Stomach smooth muscle (tissue), 2 donors: ENCODE measurements around the gene WNT10A.

ENCODE experiments used
- H3K27ac ChIP-seq: one replicate; pipeline ENCODE4 v1.7.0; 2013; ENCODE audit warnings: mild to moderate bottlenecking, low read length, inconsistent platforms
- H3K27me3 ChIP-seq, 2 donors: one replicate each; pipeline ENCODE4 v1.7.0; 2013; ENCODE audit warnings: low read length in 2 of 2; ENCODE audit not compliant: insufficient read depth in 2 of 2, control insufficient read depth in 1 of 2
- H3K36me3 ChIP-seq, 2 donors: one replicate each; pipeline ENCODE4 v1.7.0; 2013; ENCODE audit warnings: low read length in 2 of 2; ENCODE audit not compliant: control insufficient read depth in 2 of 2, insufficient read depth in 2 of 2
- H3K4me1 ChIP-seq: one replicate; pipeline ENCODE4 v1.7.0; 2013; ENCODE audit warnings: low read length; ENCODE audit not compliant: control insufficient read depth, insufficient read depth
- H3K4me3 ChIP-seq, 2 donors: one replicate each; pipeline ENCODE4 v1.7.0; 2013; ENCODE audit warnings: low read length in 2 of 2
- H3K9ac ChIP-seq, 2 donors: one replicate each; pipeline ENCODE4 v1.7.0; 2013; ENCODE audit warnings: low read length in 2 of 2, mild to moderate bottlenecking in 1 of 2
- H3K9me3 ChIP-seq, 2 donors: one replicate each; pipeline ENCODE4 v1.7.0; 2013; ENCODE audit warnings: low read length in 2 of 2; ENCODE audit not compliant: control insufficient read depth in 2 of 2
- donor health status: healthy.
- donor health status: Pancreatic carcinoma.

WNT10A gene

GRCh38 chr2:218894151-218894879, 13.7 kb downstream of the WNT10A start:
- no peak overlapping the region for H3K9ac ChIP-seq
- H3K27ac ChIP-seq: no peak overlapping the region
- no peak overlapping the region for H3K4me3 ChIP-seq
- no peaks in the 10 kb centered on the region for H3K36me3 ChIP-seq
- peaks cover 37% of the 10 kb centered on the region for H3K4me1 ChIP-seq
- peaks cover 60 to 63% of the 10 kb centered on the region in 2 donors for H3K27me3 ChIP-seq
- no peaks in the 10 kb centered on the region for H3K9me3 ChIP-seq

- Histone ChIP-seq H3K27ac (no peak overlapping the region), H3K4me3 (no peak overlapping the region), H3K9ac (no peak overlapping the region), H3K9me3 (no peaks in the 10 kb centered on the region), H3K36me3 (no peaks in the 10 kb centered on the region), H3K27me3 (peaks cover 64 to 66% of the 10 kb centered on the region in 2 donors), H3K4me1 (peaks cover 37% of the 10 kb centered on the region)
Measured at GRCh38 chr2:218894880-218895157, 14.2 kb downstream of the WNT10A start.

- H3K36me3 ChIP-seq: no peaks in the 10 kb centered on the region
- H3K27me3 ChIP-seq: peaks cover 64 to 67% of the 10 kb centered on the region in 2 donors
- H3K27ac ChIP-seq: no peak overlapping the region
- H3K4me1 ChIP-seq: peaks cover 37% of the 10 kb centered on the region
- H3K9me3 ChIP-seq: no peaks in the 10 kb centered on the region
- no peak overlapping the region for H3K4me3 ChIP-seq
- no peak overlapping the region for H3K9ac ChIP-seq
Measured at GRCh38 chr2:218895326-218895725, 14.7 kb downstream of the WNT10A start.

- H3K27me3 ChIP-seq: peaks cover 65 to 70% of the 10 kb centered on the region in 2 donors
- H3K27ac ChIP-seq: no peak overlapping the region
- no peak overlapping the region for H3K9ac ChIP-seq
- H3K36me3 ChIP-seq: no peaks in the 10 kb centered on the region
- no peaks in the 10 kb centered on the region for H3K9me3 ChIP-seq
- no peak overlapping the region for H3K4me3 ChIP-seq
- peaks cover 37% of the 10 kb centered on the region for H3K4me1 ChIP-seq
Measured at GRCh38 chr2:218895759-218896500, 15.3 kb downstream of the WNT10A start.

GRCh38 chr2:218896501-218897393, 16.1 kb downstream of the WNT10A start:
- Histone ChIP-seq H3K27me3 (peaks cover 65 to 75% of the 10 kb centered on the region in 2 donors), H3K27ac (no peak overlapping the region), H3K9me3 (no peaks in the 10 kb centered on the region), H3K36me3 (no peaks in the 10 kb centered on the region), H3K9ac (no peak overlapping the region), H3K4me3 (peak overlapping the region in 1 of 2 donors; percentile 15), H3K4me1 (peaks cover 37% of the 10 kb centered on the region)

GRCh38 chr2:218897394-218898108, 16.9 kb downstream of the WNT10A start:
- Histone ChIP-seq H3K9me3 (no peaks in the 10 kb centered on the region), H3K27ac (no peak overlapping the region), H3K4me1 (peaks cover 34% of the 10 kb centered on the region), H3K9ac (no peak overlapping the region), H3K27me3 (peaks cover 70 to 80% of the 10 kb centered on the region in 2 donors), H3K36me3 (no peaks in the 10 kb centered on the region), H3K4me3 (no peak overlapping the region)

DNA sequence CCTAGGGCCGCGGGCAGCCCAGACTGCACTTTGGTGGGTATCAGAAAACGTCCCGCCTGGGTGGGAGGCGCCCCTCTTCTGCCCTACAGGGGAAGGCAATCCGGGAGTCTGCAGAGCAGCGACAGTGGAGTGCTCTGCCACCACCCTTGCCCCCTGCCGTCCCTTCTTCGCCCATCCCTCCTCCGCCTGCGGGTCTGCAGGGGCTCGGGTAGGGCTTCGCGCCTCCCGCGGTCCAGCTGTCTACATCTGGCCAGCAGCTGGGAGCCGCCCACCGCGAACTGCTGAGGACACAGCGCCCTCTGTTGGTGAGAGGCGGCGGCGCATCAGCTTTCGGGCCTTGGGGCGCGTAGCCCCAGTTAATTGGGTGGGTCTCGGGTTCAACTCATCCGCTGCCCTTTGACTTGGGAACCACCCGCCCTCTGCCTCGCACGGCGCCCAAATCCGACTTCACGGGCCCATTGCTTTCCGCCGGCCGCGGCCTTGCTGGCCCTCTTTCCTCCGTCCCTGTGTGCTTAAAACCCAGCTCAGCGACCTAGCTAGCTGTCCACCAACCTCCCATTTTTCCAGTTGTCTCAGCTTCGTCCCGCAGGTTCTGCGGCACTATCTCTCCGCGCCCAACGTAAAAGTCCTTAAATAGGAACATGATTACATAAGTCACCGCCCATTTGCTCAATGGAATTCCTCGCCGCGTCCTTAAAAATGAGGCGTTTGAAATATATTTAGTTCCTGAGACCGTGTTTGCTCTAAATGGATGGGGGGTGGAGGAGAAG, 17.6 kb downstream of the WNT10A start:
- Histone ChIP-seq H3K36me3 (no peaks in the 10 kb centered on the region), H3K9me3 (no peaks in the 10 kb centered on the region), H3K4me1 (peaks cover 26% of the 10 kb centered on the region), H3K27me3 (peaks cover 72 to 78% of the 10 kb centered on the region in 2 donors), H3K9ac (no peak overlapping the region), H3K27ac (no peak overlapping the region), H3K4me3 (peak overlapping the region in 1 of 2 donors; percentile 54)

DNA sequence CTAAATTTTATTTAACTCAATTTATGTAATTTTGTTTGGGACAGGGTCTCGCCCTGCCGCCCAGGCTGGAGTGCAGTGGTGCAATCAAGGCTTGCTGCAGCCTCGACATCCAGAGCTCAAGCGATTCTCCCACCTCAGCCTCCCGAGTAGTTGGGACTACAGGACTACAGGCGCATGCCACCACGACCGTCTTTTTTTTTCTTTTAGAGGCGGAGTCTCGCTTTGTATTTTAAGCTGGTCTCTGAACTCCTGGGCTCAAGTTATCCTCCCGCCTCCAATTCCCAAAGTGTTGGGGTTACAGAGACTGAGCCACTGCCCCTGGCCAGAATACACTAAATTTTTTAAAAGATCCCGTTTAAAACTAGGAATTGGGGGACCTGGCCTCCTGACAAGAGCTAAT, 18.5 kb downstream of the WNT10A start:
- H3K36me3 ChIP-seq: no peaks in the 10 kb centered on the region
- peaks cover 25% of the 10 kb centered on the region for H3K4me1 ChIP-seq
- no peaks in the 10 kb centered on the region for H3K9me3 ChIP-seq
- H3K27ac ChIP-seq: no peak overlapping the region
- peaks cover 63 to 71% of the 10 kb centered on the region in 2 donors for H3K27me3 ChIP-seq
- H3K4me3 ChIP-seq: no peak overlapping the region
- no peak overlapping the region for H3K9ac ChIP-seq

DNA sequence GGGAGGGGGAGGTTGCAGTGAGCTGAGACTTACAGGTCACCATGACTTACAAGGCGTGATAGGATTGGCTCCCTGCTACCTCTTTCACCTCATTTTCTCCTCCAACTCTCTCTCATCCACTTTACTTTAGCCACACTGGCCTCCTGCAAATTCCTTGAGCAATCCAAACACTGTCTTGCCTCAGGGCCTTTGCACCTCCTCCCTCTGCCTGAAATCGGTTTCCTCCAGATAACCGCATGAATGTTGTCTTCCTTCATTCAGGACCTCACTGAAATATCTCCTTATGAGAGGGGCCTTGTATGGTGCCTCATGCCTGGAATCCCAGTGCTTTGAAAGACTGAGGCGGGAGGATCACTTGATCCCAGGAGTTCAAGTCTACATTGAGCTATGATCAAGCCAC, 21.8 kb downstream of the WNT10A start:
- H3K4me3 ChIP-seq: no peak overlapping the region
- H3K9ac ChIP-seq: no peak overlapping the region
- no peaks in the 10 kb centered on the region for H3K9me3 ChIP-seq
- peaks cover 42 to 45% of the 10 kb centered on the region in 2 donors for H3K27me3 ChIP-seq
- peaks cover 11% of the 10 kb centered on the region for H3K4me1 ChIP-seq
- no peak overlapping the region for H3K27ac ChIP-seq
- no peaks in the 10 kb centered on the region for H3K36me3 ChIP-seq
